Lung (tissue), 12 donors: ENCODE results near the gene AIMP1. TPM values are rescaled to one million over a fixed set of nuclear protein-coding genes. Genes with fewer than 3 reads are reported as not detected.
A peak's percentile ranks its signal among the peaks of the same experiment; 100 is the strongest.

Source experiments
- ATAC-seq: fragments of 200-7000 bp; cut with Tn5 transposase; one replicate; pipeline ENCODE4 v1.9.1; 2020; ENCODE audit warnings: moderate number of reproducible peaks; ENCODE audit not compliant: insufficient read depth, low FRiP score
- DNase-seq, 3 donors: peaks; one replicate each; pipeline ENCODE4 v3.0.0-alpha.2; 2013 to 2017
- H3K27ac ChIP-seq, 2 donors: one replicate each; pipeline ENCODE4 v1.5.1; 2013; ENCODE audit warnings: mild to moderate bottlenecking in 2 of 2, moderate library complexity in 2 of 2, control low read depth in 1 of 2, inconsistent platforms in 1 of 2, low read depth in 1 of 2, low read length in 1 of 2
- H3K27me3 ChIP-seq, 3 donors: one replicate each; pipeline ENCODE4 v1.5.1; 2013; ENCODE audit warnings: low read length in 2 of 3; ENCODE audit not compliant: control insufficient read depth in 3 of 3, insufficient read depth in 3 of 3
- H3K36me3 ChIP-seq, 4 donors: one replicate each; pipeline ENCODE4 v1.5.1; 2013; ENCODE audit warnings: low read length in 4 of 4, mild to moderate bottlenecking in 1 of 4, moderate library complexity in 1 of 4; ENCODE audit not compliant: control insufficient read depth in 4 of 4, insufficient read depth in 4 of 4
- H3K4me1 ChIP-seq, 5 donors: one replicate each; pipeline ENCODE4 v1.5.1; 2013; ENCODE audit warnings: low read length in 5 of 5, mild to moderate bottlenecking in 2 of 5, moderate library complexity in 1 of 5; ENCODE audit not compliant: control insufficient read depth in 5 of 5, insufficient read depth in 5 of 5
- H3K4me3 ChIP-seq: one replicate; pipeline ENCODE4 v1.5.1; 2013; ENCODE audit warnings: mild to moderate bottlenecking, control low read depth, moderate library complexity
- H3K9ac ChIP-seq, 2 donors: one replicate each; pipeline ENCODE4 v1.5.1; 2013; ENCODE audit warnings: low read length in 2 of 2, control low read depth in 1 of 2; ENCODE audit not compliant: insufficient read depth in 1 of 2
- H3K9me3 ChIP-seq, 4 donors: one replicate each; pipeline ENCODE4 v1.5.1; 2013; ENCODE audit warnings: low read length in 3 of 4, mild to moderate bottlenecking in 1 of 4, moderate library complexity in 1 of 4; ENCODE audit not compliant: control insufficient read depth in 4 of 4, insufficient read depth in 3 of 4
- WGBS, 2 donors: extraction: QIAGEN DNeasy Blood & Tissue Kit; methylation state at CpG; one replicate each; pipeline ENCODE4 v1.1.7; 2013; 5-methylcytosine and 5-hydroxymethylcytosine counted together
- polyA plus RNA-seq, 2 donors: library from polyadenylated mRNA; stranded (reverse); fragments of 200-250 nt; gene quantifications; one replicate each; pipeline ENCODE4 v1.2.1, GENCODE V29; 2013
- total RNA-seq, 2 donors: library from RNA; depleted of rRNA in 1 of 2; stranded (reverse); fragments of >200 nt in 1 of 2; gene quantifications; one replicate each; pipeline ENCODE4 v1.2.1, GENCODE V29; 2014 to 2021
- TF ChIP-seq, protein P1 (sequence below): IDR thresholded peaks from 2 replicates; pipeline ENCODE4 v1.5.1; 2012; ENCODE audit warnings: mild to moderate bottlenecking; ENCODE audit errors: control extremely low read depth, extremely low read depth
- donor health status: control.
- donor health status: control.
- donor health status: Bipolar disorder and iron deficiency.
- donor health status: healthy.
- donor health status: DM: yes; HTN: yes; CAD: no.

AIMP1 gene
- total and polyA plus RNA-seq, 4 donors = 28.7 to 40.7 (median 30.1) TPM

DNA sequence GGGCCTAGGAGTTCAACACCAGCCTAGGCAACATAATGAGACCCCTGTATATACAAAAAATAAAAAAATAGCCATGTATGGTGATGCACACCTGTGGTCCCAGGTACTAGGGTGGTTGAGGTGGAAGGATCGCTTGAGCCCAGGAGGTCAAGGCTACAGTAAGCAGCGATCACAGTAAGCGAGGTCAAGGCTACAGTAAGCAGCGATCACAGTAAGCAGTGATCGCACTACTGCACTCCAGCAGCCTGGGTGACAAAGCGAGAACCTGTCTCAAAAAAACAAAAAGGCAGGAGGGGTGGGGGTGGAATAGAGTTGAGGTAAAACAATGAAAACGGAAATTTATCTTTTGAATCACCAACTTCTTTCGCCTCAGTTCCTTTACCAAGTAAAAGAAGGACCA lies 29.7 kb upstream of the AIMP1 start:
- H3K9ac ChIP-seq = no peak overlapping the region
- 93 to 97% methylated on average over 8 of the region's 8 CpGs for WGBS, 2 donors
- no peaks in the 10 kb centered on the region for H3K9me3 ChIP-seq
- peaks cover 3 to 13% (median 7%) of the 10 kb centered on the region in 4 donors for H3K36me3 ChIP-seq
- H3K27me3 ChIP-seq = no peaks in the 10 kb centered on the region
- ATAC-seq (no peak), DNase-seq (no peak)
- TF ChIP-seq, protein P1, sequence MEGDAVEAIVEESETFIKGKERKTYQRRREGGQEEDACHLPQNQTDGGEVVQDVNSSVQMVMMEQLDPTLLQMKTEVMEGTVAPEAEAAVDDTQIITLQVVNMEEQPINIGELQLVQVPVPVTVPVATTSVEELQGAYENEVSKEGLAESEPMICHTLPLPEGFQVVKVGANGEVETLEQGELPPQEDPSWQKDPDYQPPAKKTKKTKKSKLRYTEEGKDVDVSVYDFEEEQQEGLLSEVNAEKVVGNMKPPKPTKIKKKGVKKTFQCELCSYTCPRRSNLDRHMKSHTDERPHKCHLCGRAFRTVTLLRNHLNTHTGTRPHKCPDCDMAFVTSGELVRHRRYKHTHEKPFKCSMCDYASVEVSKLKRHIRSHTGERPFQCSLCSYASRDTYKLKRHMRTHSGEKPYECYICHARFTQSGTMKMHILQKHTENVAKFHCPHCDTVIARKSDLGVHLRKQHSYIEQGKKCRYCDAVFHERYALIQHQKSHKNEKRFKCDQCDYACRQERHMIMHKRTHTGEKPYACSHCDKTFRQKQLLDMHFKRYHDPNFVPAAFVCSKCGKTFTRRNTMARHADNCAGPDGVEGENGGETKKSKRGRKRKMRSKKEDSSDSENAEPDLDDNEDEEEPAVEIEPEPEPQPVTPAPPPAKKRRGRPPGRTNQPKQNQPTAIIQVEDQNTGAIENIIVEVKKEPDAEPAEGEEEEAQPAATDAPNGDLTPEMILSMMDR = no peak
- no peak overlapping the region for H3K4me3 ChIP-seq
- no peak overlapping the region for H3K27ac ChIP-seq
- no peaks in the 10 kb centered on the region for H3K4me1 ChIP-seq

GRCh38 chr4:106287353-106287969 lies 28.9 kb upstream of the AIMP1 start:
- Histone ChIP-seq H3K9me3 (no peaks in the 10 kb centered on the region), H3K4me3 (no peak overlapping the region), H3K4me1 (no peaks in the 10 kb centered on the region), H3K27me3 (no peaks in the 10 kb centered on the region), H3K9ac (no peak overlapping the region), H3K27ac (no peak overlapping the region), H3K36me3 (peaks cover 6 to 15% (median 8%) of the 10 kb centered on the region in 4 donors)
- DNase-seq (no peak), ATAC-seq (peak; percentile 19)
- TF ChIP-seq, protein P1 = no peak

DNA sequence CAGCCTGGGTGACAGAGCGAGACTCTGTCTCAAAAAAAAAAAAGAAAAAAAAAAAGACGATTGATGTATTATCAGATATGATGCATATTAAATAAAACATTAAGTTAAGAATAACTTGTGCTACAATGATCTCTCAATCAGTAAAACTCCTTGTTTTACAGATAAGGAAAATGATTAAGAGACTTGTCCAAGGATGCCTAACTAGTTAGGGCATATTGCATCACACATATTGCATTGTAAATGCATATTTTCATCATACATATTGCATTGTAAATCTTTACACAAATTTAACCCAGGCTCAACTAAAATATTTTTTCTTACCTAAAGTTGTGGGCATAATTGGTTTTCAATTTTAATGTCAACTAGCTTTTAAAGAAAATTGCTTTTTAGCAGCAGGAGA lies 26.6 kb upstream of the AIMP1 start:
- ATAC-seq (no peak), DNase-seq (no peak)
- Histone ChIP-seq H3K36me3 (peaks cover 9 to 25% (median 14%) of the 10 kb centered on the region in 4 donors), H3K9ac (no peak overlapping the region), H3K27ac (no peak overlapping the region), H3K27me3 (no peaks in the 10 kb centered on the region), H3K4me3 (no peak overlapping the region), H3K9me3 (no peaks in the 10 kb centered on the region), H3K4me1 (no peaks in the 10 kb centered on the region)
- TF ChIP-seq, protein P1 = no peak
- 88 to 92% methylated on average over 2 of the region's 2 CpGs for WGBS, 2 donors

- H3K9me3 ChIP-seq = no peaks in the 10 kb centered on the region
- H3K27me3 ChIP-seq = no peaks in the 10 kb centered on the region
- DNase-seq (no peak), ATAC-seq (no peak)
- H3K4me3 ChIP-seq = no peak overlapping the region
- WGBS, 2 donors = 97 to 98% methylated on average over 5 of the region's 5 CpGs
- no peak overlapping the region for H3K27ac ChIP-seq
- H3K4me1 ChIP-seq = no peaks in the 10 kb centered on the region
- TF ChIP-seq, protein P1 = no peak
- H3K9ac ChIP-seq = no peak overlapping the region
- peaks cover 8 to 22% (median 15%) of the 10 kb centered on the region in 4 donors for H3K36me3 ChIP-seq
These were observed 24.7 kb upstream of the AIMP1 start for GRCh38 chr4:106291678-106292077.
